GM18498 (cell line): Measurements from ENCODE around the gene EPB41L2.
"Not testable (repeated sequence)": the region's sequence is repeated elsewhere in the genome, so short reads cannot be mapped to it uniquely, and the experiment has no call there.

Experiments
- ATAC-seq: cut with Tn5 transposase; IDR thresholded peaks from one replicate; pipeline ENCODE4 v1.9.1; 2021; ENCODE audit warnings: mild to moderate bottlenecking, moderate library complexity; ENCODE audit not compliant: unreplicated experiment

EPB41L2 gene

GRCh38 chr6:131005439-131006016 is 57.5 kb downstream of the EPB41L2 start:
- ATAC-seq: no peak

- ATAC-seq: no peak
These were observed 58.1 kb downstream of the EPB41L2 start for GRCh38 chr6:131004936-131005335.

DNA sequence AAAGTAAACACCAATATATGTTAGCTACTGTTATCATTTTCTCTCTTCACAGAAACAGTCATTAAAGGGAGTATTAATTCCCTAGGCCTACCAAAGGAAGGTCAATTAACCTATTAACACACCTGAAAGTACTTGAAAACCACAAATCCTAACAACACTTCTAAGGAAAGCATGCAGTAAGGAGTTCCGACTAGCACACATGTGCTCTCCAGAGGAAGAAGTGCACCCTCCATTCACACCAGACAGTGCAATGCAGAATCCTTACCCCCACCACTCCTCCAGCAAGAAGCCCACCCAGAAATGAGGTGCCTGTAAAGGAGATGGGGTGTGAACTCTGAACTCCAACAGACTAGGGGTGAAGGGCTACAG is 58.7 kb downstream of the EPB41L2 start:
- ATAC-seq: no peak

DNA sequence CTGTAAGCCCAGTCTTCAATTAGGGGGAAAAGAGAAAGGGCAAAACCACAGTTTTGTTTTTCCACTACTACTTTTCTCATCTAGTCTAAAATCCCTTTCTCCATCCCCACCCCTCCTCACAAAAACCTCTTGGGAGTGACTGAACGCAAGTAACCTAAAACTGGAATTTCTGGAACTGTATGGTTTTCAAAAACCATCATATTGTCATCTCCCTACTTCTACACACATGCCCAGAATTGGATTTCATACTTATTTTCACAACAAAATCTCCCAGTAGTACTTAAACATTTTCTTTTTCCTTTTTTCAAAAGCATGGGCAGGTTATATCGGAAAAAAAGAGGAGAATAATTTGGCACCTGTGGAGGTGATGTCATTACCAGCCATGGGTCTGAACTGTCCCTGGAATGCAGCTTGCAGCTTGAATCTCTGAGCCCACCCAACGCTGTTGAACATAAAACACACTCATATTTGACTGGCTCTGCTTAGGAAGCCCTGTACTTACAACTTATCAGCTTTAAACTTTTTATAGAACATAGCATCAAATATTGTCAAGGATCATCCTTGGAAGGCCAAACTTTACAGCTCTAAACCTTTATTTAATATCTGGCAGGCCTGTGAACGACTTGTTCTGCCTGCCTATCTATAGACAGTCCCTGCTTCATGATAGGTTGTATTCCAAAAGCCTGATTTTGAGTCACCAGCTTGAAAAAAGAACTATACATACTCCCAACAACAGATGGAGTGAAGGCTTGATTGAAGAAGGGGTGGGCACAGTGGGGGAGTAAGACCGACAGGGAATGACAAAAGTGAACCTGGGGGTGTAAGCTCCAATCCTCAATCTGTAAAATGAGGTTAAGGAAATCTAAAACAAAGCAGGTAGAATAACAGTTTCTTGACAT is 59.3 kb downstream of the EPB41L2 start:
- no peak for ATAC-seq

GRCh38 chr6:131002661-131002980 is 60.4 kb downstream of the EPB41L2 start:
- no peak for ATAC-seq

GRCh38 chr6:131001945-131002660 is 60.9 kb downstream of the EPB41L2 start:
- no peak for ATAC-seq

DNA sequence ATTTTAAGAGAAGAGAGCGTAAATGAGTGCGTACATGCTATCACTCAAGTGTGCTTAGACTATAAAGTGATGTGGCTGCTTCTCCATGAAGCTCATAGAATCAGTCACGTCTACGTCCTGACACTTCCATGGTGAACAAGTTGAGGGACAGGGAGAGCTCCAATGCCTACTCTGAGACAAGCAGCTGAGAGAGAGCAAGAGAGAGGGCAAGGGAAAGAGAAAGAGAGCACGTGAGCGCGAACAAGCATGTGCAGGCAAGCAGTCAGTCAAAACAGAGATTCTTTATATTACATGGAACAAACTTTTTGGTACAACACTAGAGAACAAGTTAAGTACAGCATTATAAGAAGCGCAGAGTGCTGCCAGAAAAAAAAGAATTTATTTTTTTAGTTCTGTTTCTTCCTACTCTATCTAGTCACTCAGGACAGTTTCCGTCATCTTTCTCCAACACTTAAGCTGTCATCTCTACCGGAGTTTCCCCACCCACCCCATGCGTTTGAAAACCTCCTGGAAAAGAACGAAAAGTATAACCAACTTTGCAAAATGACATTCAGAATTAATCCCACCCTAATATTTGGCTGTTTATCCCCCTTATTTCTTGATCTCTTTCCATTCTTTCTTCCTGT is 61.8 kb downstream of the EPB41L2 start:
- ATAC-seq: no peak

GRCh38 chr6:131000544-131000943 is 62.5 kb downstream of the EPB41L2 start:
- no peak for ATAC-seq

DNA sequence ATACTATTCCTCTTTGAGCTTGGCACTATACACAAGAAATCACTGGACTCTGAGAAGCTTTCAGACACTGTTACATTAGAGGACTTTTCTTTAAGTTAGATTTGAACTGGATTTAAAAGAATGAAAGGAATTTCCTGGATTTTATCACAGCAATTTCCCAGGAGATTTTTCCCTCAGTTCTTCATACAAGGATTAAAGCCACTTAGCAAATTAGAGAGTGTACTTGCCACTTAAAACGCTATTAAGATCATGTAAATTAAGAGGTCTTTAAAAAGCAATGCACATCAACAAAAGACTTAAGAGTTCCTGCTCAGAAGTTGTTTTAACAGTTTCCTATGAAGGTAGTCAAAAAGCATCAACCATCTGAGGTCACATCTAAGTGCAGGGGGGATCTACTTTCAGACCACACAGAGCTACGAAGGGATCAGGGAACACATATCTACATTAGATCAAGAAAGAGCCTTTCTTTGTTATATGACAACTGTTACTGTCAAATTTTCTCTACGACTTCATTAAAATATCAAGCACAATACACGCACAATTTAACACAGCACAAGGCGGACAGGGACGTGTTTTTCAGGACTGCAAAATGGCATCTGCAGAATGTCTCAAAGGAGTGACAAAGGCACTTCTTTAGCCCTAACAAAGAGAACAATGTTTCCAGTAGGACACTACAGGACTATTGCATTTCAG is 65.8 kb downstream of the EPB41L2 start:
- ATAC-seq: no peak

DNA sequence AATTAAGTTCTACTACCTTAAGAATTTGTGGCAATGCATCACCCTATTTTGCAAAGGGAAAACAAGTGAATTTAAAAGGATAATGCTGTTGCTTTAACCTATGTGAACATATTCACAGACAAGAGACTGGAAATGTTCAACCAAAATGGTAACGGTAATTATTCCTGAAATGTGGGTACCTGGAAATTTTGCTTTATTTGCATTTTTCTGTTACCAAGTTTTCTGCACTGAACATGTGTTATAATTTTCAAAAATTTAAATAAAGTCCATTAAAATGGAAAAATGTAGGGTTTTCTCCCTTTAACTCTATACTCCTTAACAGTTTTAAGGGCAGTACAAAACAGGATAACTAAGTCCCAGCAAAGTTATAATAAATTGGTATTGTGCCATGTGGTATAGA is 66.4 kb downstream of the EPB41L2 start:
- no peak for ATAC-seq

- ATAC-seq: no peak
These were observed 67.1 kb downstream of the EPB41L2 start for GRCh38 chr6:130995783-130996447.

GRCh38 chr6:130994319-130995097 is 68.5 kb downstream of the EPB41L2 start:
- ATAC-seq: no peak

GRCh38 chr6:130993292-130993765 is 69.7 kb downstream of the EPB41L2 start:
- ATAC-seq: no peak

- no peak for ATAC-seq
These were observed 71.5 kb downstream of the EPB41L2 start for GRCh38 chr6:130991422-130992137.

DNA sequence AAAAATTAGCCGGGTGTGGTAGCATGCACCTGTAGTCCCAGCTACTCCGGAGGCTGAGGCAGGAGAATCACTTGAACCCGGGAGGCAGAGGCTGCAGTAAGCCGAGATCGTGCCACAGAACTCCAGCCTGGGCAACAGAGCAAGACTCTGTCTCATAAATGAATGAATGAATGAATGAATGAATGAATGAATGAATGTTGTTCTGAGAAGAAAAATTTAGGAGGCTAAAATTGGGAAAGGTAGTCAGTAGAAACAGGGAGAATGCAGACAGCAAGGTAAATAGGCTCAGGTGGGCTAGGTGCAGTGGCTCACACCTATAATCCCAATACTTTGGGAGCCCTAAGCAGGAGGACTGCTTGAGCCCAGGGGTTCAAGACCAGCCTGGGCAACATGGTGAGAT is 75.5 kb downstream of the EPB41L2 start:
- ATAC-seq: not testable (repeated sequence)

GRCh38 chr6:130985115-130985514 is 77.9 kb downstream of the EPB41L2 start:
- no peak for ATAC-seq

GRCh38 chr6:130982941-130983456 is 80.0 kb downstream of the EPB41L2 start:
- ATAC-seq: peak; percentile 73

- ATAC-seq: no peak
These were observed 80.9 kb downstream of the EPB41L2 start for GRCh38 chr6:130982135-130982534.

GRCh38 chr6:130981409-130981808 is 81.6 kb downstream of the EPB41L2 start:
- ATAC-seq: no peak
